Vagina (tissue), 2 donors: ENCODE measurements around the gene ITPK1.

Experiments used
- CTCF ChIP-seq, 3 experiments: fragments of 450-650 bp in 2 of 3; fragments of 200-600 bp in 1 of 3; sonication (generic) in 1 of 3; IDR thresholded peaks; one replicate each; pipeline ENCODE4 v1.5.1; 2017 to 2019; ENCODE audit warnings: antibody characterized with exemption in 3 of 3, mild to moderate bottlenecking in 2 of 3, moderate library complexity in 2 of 3
- POLR2A ChIP-seq, 2 donors: fragments of 450-650 bp; IDR thresholded peaks; one replicate each; pipeline ENCODE4 v1.6.1; 2017; ENCODE audit warnings: antibody characterized with exemption in 2 of 2, mild to moderate bottlenecking in 2 of 2, moderate library complexity in 2 of 2

GRCh38 chr14:93002851-93003298 lies 112.8 kb downstream of the ITPK1 start:
- TF ChIP-seq CTCF (IDR thresholded peaks at IDR 0.05) (no peak), POLR2A (IDR thresholded peaks at IDR 0.05) (no peak)
